ENCODE measurements around the gene MANSC1.

- TF ChIP-seq, protein P1, sequence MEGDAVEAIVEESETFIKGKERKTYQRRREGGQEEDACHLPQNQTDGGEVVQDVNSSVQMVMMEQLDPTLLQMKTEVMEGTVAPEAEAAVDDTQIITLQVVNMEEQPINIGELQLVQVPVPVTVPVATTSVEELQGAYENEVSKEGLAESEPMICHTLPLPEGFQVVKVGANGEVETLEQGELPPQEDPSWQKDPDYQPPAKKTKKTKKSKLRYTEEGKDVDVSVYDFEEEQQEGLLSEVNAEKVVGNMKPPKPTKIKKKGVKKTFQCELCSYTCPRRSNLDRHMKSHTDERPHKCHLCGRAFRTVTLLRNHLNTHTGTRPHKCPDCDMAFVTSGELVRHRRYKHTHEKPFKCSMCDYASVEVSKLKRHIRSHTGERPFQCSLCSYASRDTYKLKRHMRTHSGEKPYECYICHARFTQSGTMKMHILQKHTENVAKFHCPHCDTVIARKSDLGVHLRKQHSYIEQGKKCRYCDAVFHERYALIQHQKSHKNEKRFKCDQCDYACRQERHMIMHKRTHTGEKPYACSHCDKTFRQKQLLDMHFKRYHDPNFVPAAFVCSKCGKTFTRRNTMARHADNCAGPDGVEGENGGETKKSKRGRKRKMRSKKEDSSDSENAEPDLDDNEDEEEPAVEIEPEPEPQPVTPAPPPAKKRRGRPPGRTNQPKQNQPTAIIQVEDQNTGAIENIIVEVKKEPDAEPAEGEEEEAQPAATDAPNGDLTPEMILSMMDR (conservative IDR thresholded peaks at IDR 0.05) = no peak
- no peak for TF ChIP-seq EZH2 (IDR thresholded peaks at IDR 0.05; ENCODE audit: low read depth)
Observed at GRCh38 chr12:12396694-12397093, 46.7 kb upstream of the MANSC1 start.

All from PC-9 (cell line).